GM12878 (cell line): ENCODE data around the gene FAT1. TPM values are rescaled to one million over a fixed set of nuclear protein-coding genes. Genes with fewer than 3 reads are reported as not detected.

ENCODE experiments used
- ATAC-seq: fragments of 200-7000 bp; cut with Tn5 transposase; 3 replicates; pipeline ENCODE4 v1.9.1; 2020; ENCODE audit warnings: mild to moderate bottlenecking, moderate library complexity
- BruUV-seq: library from RNA; stranded (reverse); fragments of 400-500 nt; replicated peaks from 2 replicates; lab custom pipeline; 2021; lab: Mats Ljungman, UMichigan
- CTCF ChIA-PET: fragments of 300-600 bp; sonication (Branson Sonifier 250); formaldehyde crosslinking; extraction: SDS; loops from one replicate; lab custom pipeline; 2021; ENCODE audit warnings: inconsistent platforms; lab: Yijun Ruan, JAX
- POLR2A ChIA-PET: fragments of 350-600 bp; formaldehyde crosslinking; extraction: SDS; loops from one replicate; lab custom pipeline; 2021; ENCODE audit warnings: inconsistent platforms; lab: Charles Lee
- RAD21 ChIA-PET: fragments of 300-600 bp; sonication (Branson Sonifier 250); formaldehyde crosslinking; loops from one replicate; lab custom pipeline; 2023; ENCODE audit warnings: antibody characterized with exemption; ENCODE audit not compliant: unreplicated experiment; lab: Charles Lee
- SMC1A ChIA-PET: fragments of 300-600 bp; sonication (Branson Sonifier 250); formaldehyde crosslinking; loops from one replicate; lab custom pipeline; 2023; ENCODE audit not compliant: unreplicated experiment, uncharacterized antibody; lab: Charles Lee
- DNase-seq: peaks from one replicate; pipeline ENCODE4 v3.0.0-alpha.2; 2011; ENCODE audit warnings: low read depth, low spot score
- FAIRE-seq: peaks from 3 replicates; lab custom pipeline; 2011; peaks lifted over from hg19 to GRCh38; lab: Jason Lieb, UNC
- H2AFZ ChIP-seq: 2 replicates; pipeline ENCODE4 v1.6.0; 2011; ENCODE audit warnings: low read depth, low read length, control low read depth; ENCODE audit not compliant: control insufficient read depth
- H3K27ac ChIP-seq: 2 replicates; pipeline ENCODE4 v1.5.1; 2011; ENCODE audit warnings: control low read depth; ENCODE audit not compliant: control insufficient read depth, insufficient read depth
- H3K27me3 ChIP-seq, 2 experiments: replicated peaks in 1 of 2; 2 replicates each; pipeline versions ENCODE4 v1.6.0 to v1.6.1; 2011; ENCODE audit warnings: low read length in 1 of 2; ENCODE audit not compliant: control insufficient read depth in 2 of 2, insufficient read depth in 2 of 2
- H3K36me3 ChIP-seq, 2 experiments: 2 replicates each; pipeline ENCODE4 v1.5.1; 2011; ENCODE audit warnings: low read length in 1 of 2; ENCODE audit not compliant: control insufficient read depth in 2 of 2, insufficient read depth in 2 of 2
- H3K4me1 ChIP-seq: 2 replicates; pipeline ENCODE4 v1.6.1; 2011; ENCODE audit warnings: mild to moderate bottlenecking, low read length, moderate library complexity, mixed read lengths; ENCODE audit not compliant: control insufficient read depth, insufficient read depth
- H3K4me2 ChIP-seq: 2 replicates; pipeline ENCODE4 v1.6.0; 2011; ENCODE audit warnings: control low read depth; ENCODE audit not compliant: control insufficient read depth, insufficient read depth
- H3K4me3 ChIP-seq: fragments of 200-600 bp; sonication (generic); 2 replicates; pipeline ENCODE4 v1.5.1; 2016
- H3K79me2 ChIP-seq: 2 replicates; pipeline ENCODE4 v1.6.0; 2011; ENCODE audit warnings: low read length; ENCODE audit not compliant: control insufficient read depth, insufficient read depth
- H3K9ac ChIP-seq: 2 replicates; pipeline ENCODE4 v1.8.0; 2011; ENCODE audit warnings: low read length, control low read depth, mixed read lengths; ENCODE audit not compliant: control insufficient read depth, insufficient read depth
- H3K9me3 ChIP-seq: replicated peaks from 3 replicates; pipeline ENCODE4 v1.5.1; 2011; ENCODE audit warnings: mild to moderate bottlenecking, low read length; ENCODE audit not compliant: control insufficient read depth, insufficient read depth
- H4K20me1 ChIP-seq: 2 replicates; pipeline ENCODE4 v1.6.0; 2011; ENCODE audit not compliant: control insufficient read depth, insufficient read depth
- CHD2 ChIP-seq: IDR thresholded peaks from 2 replicates; pipeline ENCODE4 v1.6.1; 2011; ENCODE audit warnings: low read depth, low read length, improper control_type of control experiment, borderline replicate concordance
- FOS ChIP-seq: IDR thresholded peaks from 3 replicates; pipeline ENCODE4 v1.6.1; 2011; ENCODE audit warnings: borderline replicate concordance; ENCODE audit not compliant: insufficient read length; ENCODE audit errors: extremely low read depth
- HCFC1 ChIP-seq: fragments of 150-350 bp; IDR thresholded peaks from 2 replicates; pipeline ENCODE4 v1.6.1; 2014; ENCODE audit warnings: low read length
- IKZF1 ChIP-seq: fragments of 450-650 bp; conservative IDR thresholded peaks from 2 replicates; pipeline ENCODE4 v1.6.1; 2017; ENCODE audit warnings: antibody characterized with exemption, mild to moderate bottlenecking
- IRF4 ChIP-seq: IDR thresholded peaks from 2 replicates; pipeline ENCODE4 v1.6.1; 2011; ENCODE audit warnings: low read depth, low read length
- SUPT20H ChIP-seq: IDR thresholded peaks from 2 replicates; pipeline ENCODE4 v1.6.1; 2011; ENCODE audit warnings: low read depth, mild to moderate bottlenecking, low read length, moderate library complexity, borderline replicate concordance; ENCODE audit not compliant: control insufficient read depth
- ZZZ3 ChIP-seq: IDR thresholded peaks from 2 replicates; pipeline ENCODE4 v1.6.1; 2011; ENCODE audit warnings: low read depth; ENCODE audit not compliant: control insufficient read depth, insufficient read length
- WGBS: methylation state at CpG from one replicate; pipeline ENCODE4 v1.1.6; 2016; ENCODE audit warnings: low lambda C conversion rate; ENCODE audit not compliant: insufficient replicate concordance, insufficient coverage; ENCODE audit errors: missing lambda C conversion rate; 5-methylcytosine and 5-hydroxymethylcytosine counted together
- in situ Hi-C: fragments of 300-500 bp; cut with MboI; formaldehyde crosslinking; loops from 9 replicates; pipeline ENCODE4 v1.14.3; 2018; ENCODE audit warnings: mixed read lengths
- intact Hi-C: fragments of 100-400 bp; cut with micrococcal nuclease; formaldehyde crosslinking; loops from one replicate; pipeline ENCODE4 v1.14.2; 2022; ENCODE audit not compliant: unreplicated experiment
- polyA plus RNA-seq, 11 experiments: library from polyadenylated mRNA; depleted of rRNA in 4 of 11; unstranded in 6 of 11; stranded (reverse) in 5 of 11; fragments of >200 nt; fragmentation: Nextera tagmentation in 4 of 11; fragmentation: Illumina TruSeq in 1 of 11; extraction: Ambion mirVana in 4 of 11; extraction: Trizol in 1 of 11; gene quantifications; 1 replicate in 1 of 11; 2 replicates in 10 of 11; pipeline versions ENCODE4 v1.2.1 to v1.2.3, GENCODE V29; 2011 to 2016; ENCODE audit warnings: inconsistent platforms in 2 of 11, missing spikeins in 2 of 11, low read depth in 1 of 11
- total RNA-seq, 4 experiments: library from RNA; depleted of rRNA in 3 of 4; stranded (reverse); fragments of >200 nt in 3 of 4; fragmentation: Illumina TruSeq in 1 of 4; extraction: Trizol in 1 of 4; gene quantifications; 2 replicates each; pipeline versions ENCODE4 v1.2.1 to v1.2.3, GENCODE V29; 2013 to 2021
- TF ChIP-seq, protein P1 (sequence below): IDR thresholded peaks from 2 replicates; pipeline ENCODE4 v1.6.1; 2012; ENCODE audit warnings: improper control_type of control experiment, low read depth, low read length; ENCODE audit not compliant: insufficient replicate concordance
- TF ChIP-seq, protein P2 (sequence below): fragments of 450-650 bp; IDR thresholded peaks from 2 replicates; pipeline ENCODE4 v1.6.1; 2017; ENCODE audit warnings: antibody characterized with exemption, mild to moderate bottlenecking, moderate library complexity

FAT1 gene
- total and polyA plus RNA-seq, 10 of the 15 experiments (the other 5 are each of a cell fraction or from before 2014, with no cell fraction given) = 0.04 to 11.8 (median 0.11) TPM; not detected in 1

DNA sequence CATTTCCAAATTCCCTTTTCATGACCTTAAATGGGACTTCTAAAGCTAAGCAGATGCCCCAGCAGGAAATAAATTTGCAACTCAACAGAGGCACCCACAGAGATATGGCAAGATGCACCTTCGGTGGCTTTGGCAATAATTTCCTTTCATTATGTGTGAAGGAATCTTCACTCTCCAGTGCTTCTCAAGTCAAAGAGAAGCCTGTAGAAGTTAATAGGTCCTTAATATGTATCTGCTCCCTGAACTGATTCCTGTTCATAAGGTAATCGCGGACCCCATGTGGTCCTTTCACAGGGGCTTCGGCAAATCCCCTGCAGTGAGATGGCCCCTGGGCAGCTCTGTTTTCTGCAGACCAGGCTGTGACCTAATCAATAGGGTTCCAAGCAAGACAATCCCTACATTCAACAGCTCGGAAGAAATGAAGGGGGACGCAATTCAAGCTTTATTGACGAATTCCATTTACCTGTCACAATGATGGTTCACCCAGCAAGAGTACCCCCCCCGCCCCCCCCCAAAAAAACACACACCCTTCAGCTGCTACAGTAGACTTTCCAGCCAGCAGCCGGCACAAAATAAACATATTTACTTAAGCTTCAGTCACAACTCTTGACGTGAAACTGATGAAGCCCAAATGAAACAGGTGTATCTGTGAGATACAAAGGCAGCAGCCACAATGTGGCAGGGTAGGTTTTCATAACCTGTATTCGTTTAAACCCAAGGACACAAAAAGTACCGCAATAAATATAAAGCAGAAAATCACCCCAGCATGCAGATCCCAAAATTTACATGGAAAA lies 35.3 kb downstream of the FAT1 start:
- Histone ChIP-seq H3K9ac (no peak overlapping the region), H3K4me2 (no peak overlapping the region), H3K4me3 (no peak overlapping the region), H3K9me3 (no peaks in the 10 kb centered on the region), H2AFZ (no peak overlapping the region), H3K27ac (no peak overlapping the region), H3K79me2 (no peaks in the 10 kb centered on the region), H3K36me3 (no peaks in the 10 kb centered on the region), H3K4me1 (no peaks in the 10 kb centered on the region), H4K20me1 (no peaks in the 10 kb centered on the region), H3K27me3 (no peaks in the 10 kb centered on the region)
- no peak for FAIRE-seq
- 53% methylated on average over 11 of the region's 12 CpGs for WGBS
- TF ChIP-seq CHD2 = no peak
- TF ChIP-seq HCFC1 = no peak
- no peak for TF ChIP-seq FOS
- TF ChIP-seq, protein P1, sequence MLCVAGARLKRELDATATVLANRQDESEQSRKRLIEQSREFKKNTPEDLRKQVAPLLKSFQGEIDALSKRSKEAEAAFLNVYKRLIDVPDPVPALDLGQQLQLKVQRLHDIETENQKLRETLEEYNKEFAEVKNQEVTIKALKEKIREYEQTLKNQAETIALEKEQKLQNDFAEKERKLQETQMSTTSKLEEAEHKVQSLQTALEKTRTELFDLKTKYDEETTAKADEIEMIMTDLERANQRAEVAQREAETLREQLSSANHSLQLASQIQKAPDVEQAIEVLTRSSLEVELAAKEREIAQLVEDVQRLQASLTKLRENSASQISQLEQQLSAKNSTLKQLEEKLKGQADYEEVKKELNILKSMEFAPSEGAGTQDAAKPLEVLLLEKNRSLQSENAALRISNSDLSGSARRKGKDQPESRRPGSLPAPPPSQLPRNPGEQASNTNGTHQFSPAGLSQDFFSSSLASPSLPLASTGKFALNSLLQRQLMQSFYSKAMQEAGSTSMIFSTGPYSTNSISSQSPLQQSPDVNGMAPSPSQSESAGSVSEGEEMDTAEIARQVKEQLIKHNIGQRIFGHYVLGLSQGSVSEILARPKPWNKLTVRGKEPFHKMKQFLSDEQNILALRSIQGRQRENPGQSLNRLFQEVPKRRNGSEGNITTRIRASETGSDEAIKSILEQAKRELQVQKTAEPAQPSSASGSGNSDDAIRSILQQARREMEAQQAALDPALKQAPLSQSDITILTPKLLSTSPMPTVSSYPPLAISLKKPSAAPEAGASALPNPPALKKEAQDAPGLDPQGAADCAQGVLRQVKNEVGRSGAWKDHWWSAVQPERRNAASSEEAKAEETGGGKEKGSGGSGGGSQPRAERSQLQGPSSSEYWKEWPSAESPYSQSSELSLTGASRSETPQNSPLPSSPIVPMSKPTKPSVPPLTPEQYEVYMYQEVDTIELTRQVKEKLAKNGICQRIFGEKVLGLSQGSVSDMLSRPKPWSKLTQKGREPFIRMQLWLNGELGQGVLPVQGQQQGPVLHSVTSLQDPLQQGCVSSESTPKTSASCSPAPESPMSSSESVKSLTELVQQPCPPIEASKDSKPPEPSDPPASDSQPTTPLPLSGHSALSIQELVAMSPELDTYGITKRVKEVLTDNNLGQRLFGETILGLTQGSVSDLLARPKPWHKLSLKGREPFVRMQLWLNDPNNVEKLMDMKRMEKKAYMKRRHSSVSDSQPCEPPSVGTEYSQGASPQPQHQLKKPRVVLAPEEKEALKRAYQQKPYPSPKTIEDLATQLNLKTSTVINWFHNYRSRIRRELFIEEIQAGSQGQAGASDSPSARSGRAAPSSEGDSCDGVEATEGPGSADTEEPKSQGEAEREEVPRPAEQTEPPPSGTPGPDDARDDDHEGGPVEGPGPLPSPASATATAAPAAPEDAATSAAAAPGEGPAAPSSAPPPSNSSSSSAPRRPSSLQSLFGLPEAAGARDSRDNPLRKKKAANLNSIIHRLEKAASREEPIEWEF = no peak
- no peak for TF ChIP-seq ZZZ3
- no peak for TF ChIP-seq IKZF1
- TF ChIP-seq SUPT20H = no peak
- TF ChIP-seq IRF4 = no peak
- TF ChIP-seq, protein P2, sequence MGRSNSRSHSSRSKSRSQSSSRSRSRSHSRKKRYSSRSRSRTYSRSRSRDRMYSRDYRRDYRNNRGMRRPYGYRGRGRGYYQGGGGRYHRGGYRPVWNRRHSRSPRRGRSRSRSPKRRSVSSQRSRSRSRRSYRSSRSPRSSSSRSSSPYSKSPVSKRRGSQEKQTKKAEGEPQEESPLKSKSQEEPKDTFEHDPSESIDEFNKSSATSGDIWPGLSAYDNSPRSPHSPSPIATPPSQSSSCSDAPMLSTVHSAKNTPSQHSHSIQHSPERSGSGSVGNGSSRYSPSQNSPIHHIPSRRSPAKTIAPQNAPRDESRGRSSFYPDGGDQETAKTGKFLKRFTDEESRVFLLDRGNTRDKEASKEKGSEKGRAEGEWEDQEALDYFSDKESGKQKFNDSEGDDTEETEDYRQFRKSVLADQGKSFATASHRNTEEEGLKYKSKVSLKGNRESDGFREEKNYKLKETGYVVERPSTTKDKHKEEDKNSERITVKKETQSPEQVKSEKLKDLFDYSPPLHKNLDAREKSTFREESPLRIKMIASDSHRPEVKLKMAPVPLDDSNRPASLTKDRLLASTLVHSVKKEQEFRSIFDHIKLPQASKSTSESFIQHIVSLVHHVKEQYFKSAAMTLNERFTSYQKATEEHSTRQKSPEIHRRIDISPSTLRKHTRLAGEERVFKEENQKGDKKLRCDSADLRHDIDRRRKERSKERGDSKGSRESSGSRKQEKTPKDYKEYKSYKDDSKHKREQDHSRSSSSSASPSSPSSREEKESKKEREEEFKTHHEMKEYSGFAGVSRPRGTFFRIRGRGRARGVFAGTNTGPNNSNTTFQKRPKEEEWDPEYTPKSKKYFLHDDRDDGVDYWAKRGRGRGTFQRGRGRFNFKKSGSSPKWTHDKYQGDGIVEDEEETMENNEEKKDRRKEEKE = no peak
- SMC1A ChIA-PET = no interaction called here
- in situ Hi-C loops = no loop called here
- intact Hi-C loops = no loop called here
- ATAC-seq = no peak
- BruUV-seq = no TSS peak
- CTCF ChIA-PET = no interaction called here
- RAD21 ChIA-PET = no interaction called here
- POLR2A ChIA-PET = interaction anchor here (0.6 kb wide), 1 partner anchor 516 kb away, joined by 5 read pairs; no protein-coding TSS in a partner anchor
- no peak for DNase-seq
